Epithelial cell of alveolus of lung (primary cell): ENCODE results near the gene GSK3B. TPM values are rescaled to one million over a fixed set of nuclear protein-coding genes. Genes with fewer than 3 reads are reported as not detected.

Experiments used
- total RNA-seq: library from RNA; depleted of rRNA; stranded (reverse); fragments of >200 nt; gene quantifications from 2 replicates; pipeline ENCODE4 v1.2.1, GENCODE V29; 2015

The GSK3B gene
- 27.5 and 30.9 TPM in 2 replicates for total RNA-seq

GRCh38 chr3:120093911-120094775 is at the start of gene GSK3B:
TSS of gene GSK3B (minus strand) at chr3:120094447. CDS start at chr3:120093434, 1,013 bp downstream.

GRCh38 chr3:119781330-119782198 is 312.7 kb downstream of the GSK3B start, which contains the start of gene NR1I2:
TSS of gene NR1I2 (plus strand) at chr3:119782101.

Other genes starting within 250 kb of the GSK3B start
- 0.78 and 1.0 TPM in 2 replicates for gene GPR156, start 190.8 kb upstream of the GSK3B start, total RNA-seq